ENCODE measurements around the gene TAS2R5. TPM values are rescaled to one million over a fixed set of nuclear protein-coding genes. Genes with fewer than 3 reads are reported as not detected.

Gene TAS2R5
- total RNA-seq = 2.2 and 2.8 TPM in 2 replicates

GRCh38 chr7:141789917-141790316 is at the start of gene TAS2R5:
Gene TAS2R5, plus strand, starts transcription at chr7:141790217. Its CDS starts 145 bp downstream, at chr7:141790362.

GRCh38 chr7:141763797-141764196 is 26.2 kb upstream of the TAS2R5 start, which contains the start of gene TAS2R3:
Gene TAS2R3, plus strand, starts transcription at chr7:141764097. Its CDS starts 62 bp downstream, at chr7:141764159.

GRCh38 chr7:141776374-141776773 is 13.6 kb upstream of the TAS2R5 start, which contains the start of gene TAS2R4:
Gene TAS2R4, plus strand, starts transcription at chr7:141776674. Its CDS starts 1,815 bp downstream, at chr7:141778489.

Other genes with a start within 250 kb of the TAS2R5 start
- gene AGK, start 238.8 kb upstream of the TAS2R5 start, total RNA-seq = 19.8 and 21.9 TPM in 2 replicates
- 21.2 and 24.9 TPM in 2 replicates for gene DENND11, start 88.1 kb upstream of the TAS2R5 start, total RNA-seq
- gene WEE2, start 81.9 kb upstream of the TAS2R5 start, total RNA-seq = not detected in 2 replicates
- gene SSBP1, start 51.9 kb upstream of the TAS2R5 start, total RNA-seq = 124 and 143 TPM in 2 replicates
- 1.4 and 1.5 TPM in 2 replicates for gene TAS2R3, start 26.1 kb upstream of the TAS2R5 start, total RNA-seq
- 0.96 and 1.7 TPM in 2 replicates for gene TAS2R4, start 13.5 kb upstream of the TAS2R5 start, total RNA-seq
- gene PRSS37, start 51.3 kb downstream of the TAS2R5 start, total RNA-seq = not detected in 2 replicates
- 0.21 TPM in 1 of 2 replicates, not detected in the other for gene OR9A4, start 126.2 kb downstream of the TAS2R5 start, total RNA-seq
- gene CLEC5A, start 156.8 kb downstream of the TAS2R5 start, total RNA-seq = not detected in 2 replicates
- not detected in 2 replicates for gene TAS2R38, start 183.6 kb downstream of the TAS2R5 start, total RNA-seq
- gene MGAM, start 205.7 kb downstream of the TAS2R5 start, total RNA-seq = under 0.01 and 0.48 TPM in 2 replicates

Measured in tracheal epithelial cell (primary cell).